ENCODE data around the gene KAT6B. TPM values are rescaled to one million over a fixed set of nuclear protein-coding genes. Genes with fewer than 3 reads are reported as not detected.

KAT6B gene
- total and polyA plus RNA-seq, 10 of the 15 experiments (the other 5 are each of a cell fraction or from before 2014, with no cell fraction given), result 2.7 to 22.6 (median 15.7) TPM

GRCh38 chr10:74825371-74826141 lies 844 bp upstream of the KAT6B start (continued):
- TF ChIP-seq IRF5 (IDR thresholded peaks at IDR 0.05; ENCODE audit: borderline replicate concordance) (peak; percentile 38; the same call in 1 of the 2 replicates), MEF2A (IDR thresholded peaks at IDR 0.05; ENCODE audit: insufficient read depth, low read depth, low read length) (0 out of 2 replicates have a peak, but pooled peaks have one; percentile 35), EED (IDR thresholded peaks at IDR 0.05; ENCODE audit: low read depth) (peak; percentile 48; the same call in 1 of the 2 replicates), CHD1 (IDR thresholded peaks at IDR 0.05; ENCODE audit: low read depth, low read length) (no peak), SREBF2 (IDR thresholded peaks at IDR 0.05; ENCODE audit: low read length) (no peak), NBN (IDR thresholded peaks at IDR 0.05) (peak; percentile 59; the same call in 1 of the 2 replicates), ZNF687 (IDR thresholded peaks at IDR 0.05) (0 out of 2 replicates have a peak, but pooled peaks have one; percentile 18), TARDBP (IDR thresholded peaks at IDR 0.05; ENCODE audit: borderline replicate concordance) (no peak; the same call in 1 of the 2 replicates), TCF7 (IDR thresholded peaks at IDR 0.05; ENCODE audit: borderline replicate concordance) (0 out of 2 replicates have a peak, but pooled peaks have one; percentile 16), SMAD5 (IDR thresholded peaks at IDR 0.05; ENCODE audit: low read depth) (0 out of 2 replicates have a peak, but pooled peaks have one; percentile 46), HDAC2 (IDR thresholded peaks at IDR 0.05) (no peak), DPF2 (IDR thresholded peaks at IDR 0.05) (no peak; the same call in 1 of the 2 replicates), NKRF (conservative IDR thresholded peaks at IDR 0.05) (peak; percentile 74; the same call in 1 of the 2 replicates), NFYA (IDR thresholded peaks at IDR 0.05; ENCODE audit: borderline replicate concordance, low read depth, low read length) (no peak), EGR1 (IDR thresholded peaks at IDR 0.05; ENCODE audit: borderline replicate concordance in 1 of 2, low read depth in 2 of 2, low read length in 2 of 2) (peak in 1 of 2 experiments; percentile 65; a peak in 1 of 3 replicates), TCF12 (IDR thresholded peaks at IDR 0.05; ENCODE audit: low read depth, low read length) (no peak), MYC (IDR thresholded peaks at IDR 0.05; ENCODE audit: insufficient read depth, insufficient read length, insufficient replicate concordance, low read length, severe bottlenecking) (peak; percentile 92)
- TF ChIP-seq, protein P1, sequence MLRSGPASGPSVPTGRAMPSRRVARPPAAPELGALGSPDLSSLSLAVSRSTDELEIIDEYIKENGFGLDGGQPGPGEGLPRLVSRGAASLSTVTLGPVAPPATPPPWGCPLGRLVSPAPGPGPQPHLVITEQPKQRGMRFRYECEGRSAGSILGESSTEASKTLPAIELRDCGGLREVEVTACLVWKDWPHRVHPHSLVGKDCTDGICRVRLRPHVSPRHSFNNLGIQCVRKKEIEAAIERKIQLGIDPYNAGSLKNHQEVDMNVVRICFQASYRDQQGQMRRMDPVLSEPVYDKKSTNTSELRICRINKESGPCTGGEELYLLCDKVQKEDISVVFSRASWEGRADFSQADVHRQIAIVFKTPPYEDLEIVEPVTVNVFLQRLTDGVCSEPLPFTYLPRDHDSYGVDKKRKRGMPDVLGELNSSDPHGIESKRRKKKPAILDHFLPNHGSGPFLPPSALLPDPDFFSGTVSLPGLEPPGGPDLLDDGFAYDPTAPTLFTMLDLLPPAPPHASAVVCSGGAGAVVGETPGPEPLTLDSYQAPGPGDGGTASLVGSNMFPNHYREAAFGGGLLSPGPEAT (IDR thresholded peaks at IDR 0.05; ENCODE audit: low read depth), result no peak
- TF ChIP-seq, protein P2, sequence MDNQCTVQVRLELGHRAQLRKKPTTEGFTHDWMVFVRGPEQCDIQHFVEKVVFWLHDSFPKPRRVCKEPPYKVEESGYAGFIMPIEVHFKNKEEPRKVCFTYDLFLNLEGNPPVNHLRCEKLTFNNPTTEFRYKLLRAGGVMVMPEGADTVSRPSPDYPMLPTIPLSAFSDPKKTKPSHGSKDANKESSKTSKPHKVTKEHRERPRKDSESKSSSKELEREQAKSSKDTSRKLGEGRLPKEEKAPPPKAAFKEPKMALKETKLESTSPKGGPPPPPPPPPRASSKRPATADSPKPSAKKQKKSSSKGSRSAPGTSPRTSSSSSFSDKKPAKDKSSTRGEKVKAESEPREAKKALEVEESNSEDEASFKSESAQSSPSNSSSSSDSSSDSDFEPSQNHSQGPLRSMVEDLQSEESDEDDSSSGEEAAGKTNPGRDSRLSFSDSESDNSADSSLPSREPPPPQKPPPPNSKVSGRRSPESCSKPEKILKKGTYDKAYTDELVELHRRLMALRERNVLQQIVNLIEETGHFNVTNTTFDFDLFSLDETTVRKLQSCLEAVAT (IDR thresholded peaks at IDR 0.05), result 0 out of 2 replicates have a peak, but pooled peaks have one; percentile 35
